Measurements from ENCODE around the gene NEURL3.
"Not testable (repeated sequence)": the region's sequence is repeated elsewhere in the genome, so short reads cannot be mapped to it uniquely, and the experiment has no call there.

Gene NEURL3

GRCh38 chr2:96505231-96505889 is at the start of gene NEURL3:
Gene NEURL3 (minus strand): TSS chr2:96505357. CDS start chr2:96505286, 71 bp downstream.
- DNase-seq (ENCODE audit: low read depth in 2 of 2, low spot score in 1 of 2) = no peak

GRCh38 chr2:96554293-96555145 is 49.4 kb upstream of the NEURL3 start:
- peak in 1 of 2 donors; percentile 44 for DNase-seq (ENCODE audit: low read depth in 2 of 2, low spot score in 1 of 2)

GRCh38 chr2:96553957-96554292 is 48.8 kb upstream of the NEURL3 start:
- not testable (repeated sequence) for DNase-seq (ENCODE audit: low read depth in 2 of 2, low spot score in 1 of 2)

- DNase-seq (ENCODE audit: low read depth in 2 of 2, low spot score in 1 of 2) = no peak
Measured at GRCh38 chr2:96553176-96553956, 48.2 kb upstream of the NEURL3 start.

- no peak for DNase-seq (ENCODE audit: low read depth in 2 of 2, low spot score in 1 of 2)
Measured at GRCh38 chr2:96552315-96553175, 47.4 kb upstream of the NEURL3 start.

- DNase-seq (ENCODE audit: low read depth in 2 of 2, low spot score in 1 of 2) = no peak
Measured at GRCh38 chr2:96551605-96552314, 46.6 kb upstream of the NEURL3 start.

GRCh38 chr2:96550787-96551604 is 45.8 kb upstream of the NEURL3 start:
- no peak for DNase-seq (ENCODE audit: low read depth in 2 of 2, low spot score in 1 of 2)

GRCh38 chr2:96549967-96550786 is 45.0 kb upstream of the NEURL3 start:
- no peak for DNase-seq (ENCODE audit: low read depth in 2 of 2, low spot score in 1 of 2)

GRCh38 chr2:96549466-96549785 is 44.3 kb upstream of the NEURL3 start:
- no peak for DNase-seq (ENCODE audit: low read depth in 2 of 2, low spot score in 1 of 2)

- no peak for DNase-seq (ENCODE audit: low read depth in 2 of 2, low spot score in 1 of 2)
Measured at GRCh38 chr2:96548558-96549465, 43.7 kb upstream of the NEURL3 start.

GRCh38 chr2:96547731-96548171 is 42.6 kb upstream of the NEURL3 start:
- no peak for DNase-seq (ENCODE audit: low read depth in 2 of 2, low spot score in 1 of 2)

- DNase-seq (ENCODE audit: low read depth in 2 of 2, low spot score in 1 of 2) = no peak
Measured at GRCh38 chr2:96547203-96547641, 42.1 kb upstream of the NEURL3 start.

GRCh38 chr2:96546797-96547196 is 41.6 kb upstream of the NEURL3 start:
- no peak for DNase-seq (ENCODE audit: low read depth in 2 of 2, low spot score in 1 of 2)

GRCh38 chr2:96546321-96546720 is 41.2 kb upstream of the NEURL3 start:
- no peak for DNase-seq (ENCODE audit: low read depth in 2 of 2, low spot score in 1 of 2)

GRCh38 chr2:96542357-96542977 is 37.3 kb upstream of the NEURL3 start:
- no peak for DNase-seq (ENCODE audit: low read depth in 2 of 2, low spot score in 1 of 2)

GRCh38 chr2:96541398-96542152 is 36.4 kb upstream of the NEURL3 start:
- DNase-seq (ENCODE audit: low read depth in 2 of 2, low spot score in 1 of 2) = no peak
